Osteocyte (in vitro differentiated cells): ENCODE data around the gene SLC35G6. TPM values are rescaled to one million over a fixed set of nuclear protein-coding genes. Genes with fewer than 3 reads are reported as not detected.

Experiments used
- DNase-seq: peaks from one replicate; pipeline ENCODE4 v3.0.0; 2021; ENCODE audit warnings: mixed read lengths; ENCODE audit not compliant: unreplicated experiment; ENCODE audit errors: extremely low spot score
- H3K27ac Mint-ChIP-seq: one replicate; pipeline ENCODE4 v1.8.0; 2021; ENCODE audit warnings: mild to moderate bottlenecking, mixed read lengths; ENCODE audit not compliant: unreplicated experiment
- H3K27me3 Mint-ChIP-seq: one replicate; pipeline ENCODE4 v1.8.0; 2021; ENCODE audit warnings: mixed read lengths; ENCODE audit not compliant: unreplicated experiment
- H3K36me3 Mint-ChIP-seq: one replicate; pipeline ENCODE4 v1.8.0; 2021; ENCODE audit warnings: mixed read lengths; ENCODE audit not compliant: unreplicated experiment
- H3K4me1 Mint-ChIP-seq: one replicate; pipeline ENCODE4 v1.8.0; 2021; ENCODE audit warnings: mixed read lengths; ENCODE audit not compliant: unreplicated experiment
- H3K4me3 Mint-ChIP-seq: one replicate; pipeline ENCODE4 v1.8.0; 2021; ENCODE audit warnings: mild to moderate bottlenecking, moderate library complexity, mixed read lengths; ENCODE audit not compliant: unreplicated experiment
- H3K9me3 Mint-ChIP-seq: one replicate; pipeline ENCODE4 v1.8.0; 2021; ENCODE audit warnings: mixed read lengths; ENCODE audit not compliant: unreplicated experiment
- total RNA-seq: library from RNA; stranded (reverse); gene quantifications from 2 replicates; pipeline ENCODE4 v1.2.1, GENCODE V29; 2021
- TF ChIP-seq, protein P1 (sequence below): fragments of 200-600 bp; sonication (generic); IDR thresholded peaks from 2 replicates; pipeline ENCODE4 v1.5.0; 2021; ENCODE audit warnings: antibody characterized with exemption, mild to moderate bottlenecking, moderate library complexity

The SLC35G6 gene
- total RNA-seq, 1 donor from 2014 or later: not detected

DNA sequence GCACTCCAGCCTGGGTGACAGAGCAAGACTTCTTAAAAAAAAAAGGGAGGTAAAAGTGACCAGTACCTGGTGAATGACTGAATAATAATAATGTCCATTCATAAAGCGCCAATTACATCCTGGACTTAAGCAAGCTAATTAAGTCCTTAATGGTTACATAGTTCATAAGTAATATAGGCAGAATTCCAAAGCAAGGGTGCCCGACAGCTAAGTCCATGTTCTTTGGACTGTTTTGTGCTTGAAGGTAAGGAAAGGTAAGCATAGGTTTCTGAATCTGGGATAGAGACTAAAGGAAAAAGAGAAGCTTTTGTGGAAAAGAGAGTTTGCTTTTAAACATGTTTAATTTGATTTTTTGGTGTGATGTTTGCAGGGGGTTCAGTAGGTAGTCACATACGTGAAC is 12.7 kb downstream of the SLC35G6 start:
- Mint-ChIP-seq H3K4me1 (peaks cover 21% of the 10 kb centered on the region), H3K27ac (peak overlapping the region; percentile 9), H3K36me3 (peaks cover 36% of the 10 kb centered on the region), H3K4me3 (no peak overlapping the region), H3K9me3 (no peaks in the 10 kb centered on the region), H3K27me3 (no peaks in the 10 kb centered on the region)
- no peak for DNase-seq
- TF ChIP-seq, protein P1, sequence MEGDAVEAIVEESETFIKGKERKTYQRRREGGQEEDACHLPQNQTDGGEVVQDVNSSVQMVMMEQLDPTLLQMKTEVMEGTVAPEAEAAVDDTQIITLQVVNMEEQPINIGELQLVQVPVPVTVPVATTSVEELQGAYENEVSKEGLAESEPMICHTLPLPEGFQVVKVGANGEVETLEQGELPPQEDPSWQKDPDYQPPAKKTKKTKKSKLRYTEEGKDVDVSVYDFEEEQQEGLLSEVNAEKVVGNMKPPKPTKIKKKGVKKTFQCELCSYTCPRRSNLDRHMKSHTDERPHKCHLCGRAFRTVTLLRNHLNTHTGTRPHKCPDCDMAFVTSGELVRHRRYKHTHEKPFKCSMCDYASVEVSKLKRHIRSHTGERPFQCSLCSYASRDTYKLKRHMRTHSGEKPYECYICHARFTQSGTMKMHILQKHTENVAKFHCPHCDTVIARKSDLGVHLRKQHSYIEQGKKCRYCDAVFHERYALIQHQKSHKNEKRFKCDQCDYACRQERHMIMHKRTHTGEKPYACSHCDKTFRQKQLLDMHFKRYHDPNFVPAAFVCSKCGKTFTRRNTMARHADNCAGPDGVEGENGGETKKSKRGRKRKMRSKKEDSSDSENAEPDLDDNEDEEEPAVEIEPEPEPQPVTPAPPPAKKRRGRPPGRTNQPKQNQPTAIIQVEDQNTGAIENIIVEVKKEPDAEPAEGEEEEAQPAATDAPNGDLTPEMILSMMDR: no peak

DNA sequence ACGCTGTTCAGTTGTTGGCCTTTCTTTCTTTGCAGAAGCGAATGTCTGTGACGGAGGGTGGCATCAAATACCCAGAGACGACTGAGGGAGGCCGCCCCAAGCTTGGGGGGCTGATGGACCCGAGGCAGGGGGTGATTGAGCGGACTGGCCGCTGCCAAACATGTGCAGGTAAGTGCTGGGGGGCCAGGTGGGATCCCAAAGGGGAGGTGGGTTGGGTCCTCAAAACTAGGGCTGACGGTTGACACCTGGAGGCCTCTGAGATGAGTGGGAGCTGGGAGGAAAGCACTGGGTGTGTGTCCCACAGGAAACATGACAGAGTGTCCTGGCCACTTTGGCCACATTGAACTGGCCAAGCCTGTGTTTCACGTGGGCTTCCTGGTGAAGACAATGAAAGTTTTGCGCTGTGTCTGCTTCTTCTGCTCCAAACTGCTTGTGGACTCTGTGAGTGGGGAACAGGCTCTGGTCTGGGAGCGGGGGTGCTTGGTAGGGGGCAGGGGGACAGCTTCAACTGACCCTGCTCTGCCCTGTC is 14.7 kb downstream of the SLC35G6 start:
- no peak for DNase-seq
- Mint-ChIP-seq H3K27ac (no peak overlapping the region), H3K9me3 (no peaks in the 10 kb centered on the region), H3K27me3 (no peaks in the 10 kb centered on the region), H3K4me1 (peaks cover 6% of the 10 kb centered on the region), H3K36me3 (peaks cover 48% of the 10 kb centered on the region), H3K4me3 (no peak overlapping the region)
- TF ChIP-seq, protein P1: no peak

DNA sequence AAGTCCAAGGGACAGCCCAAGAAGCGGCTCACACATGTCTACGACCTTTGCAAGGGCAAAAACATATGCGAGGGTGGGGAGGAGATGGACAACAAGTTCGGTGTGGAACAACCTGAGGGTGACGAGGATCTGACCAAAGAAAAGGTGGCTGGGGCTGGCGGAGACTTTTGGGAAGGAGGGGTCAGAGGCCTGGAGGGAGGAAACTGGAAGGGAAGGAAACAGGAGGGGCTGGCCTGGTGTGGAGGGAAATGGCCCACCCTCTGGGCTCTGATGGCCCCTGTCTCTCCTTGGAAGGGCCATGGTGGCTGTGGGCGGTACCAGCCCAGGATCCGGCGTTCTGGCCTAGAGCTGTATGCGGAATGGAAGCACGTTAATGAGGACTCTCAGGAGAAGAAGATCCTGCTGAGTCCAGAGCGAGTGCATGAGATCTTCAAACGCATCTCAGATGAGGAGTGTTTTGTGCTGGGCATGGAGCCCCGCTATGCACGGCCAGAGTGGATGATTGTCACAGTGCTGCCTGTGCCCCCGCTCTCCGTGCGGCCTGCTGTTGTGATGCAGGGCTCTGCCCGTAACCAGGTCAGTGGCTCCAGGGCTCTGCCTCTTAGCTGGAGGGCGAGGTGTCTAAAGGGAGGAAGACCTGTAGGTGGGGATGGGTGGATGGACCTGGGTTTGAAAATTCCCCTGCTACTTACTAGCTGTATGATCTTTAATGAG is 15.4 kb downstream of the SLC35G6 start:
- Mint-ChIP-seq H3K27ac (no peak overlapping the region), H3K36me3 (peaks cover 52% of the 10 kb centered on the region), H3K27me3 (no peaks in the 10 kb centered on the region), H3K4me1 (peaks cover 4% of the 10 kb centered on the region), H3K9me3 (no peaks in the 10 kb centered on the region), H3K4me3 (no peak overlapping the region)
- TF ChIP-seq, protein P1: no peak
- DNase-seq: no peak

DNA sequence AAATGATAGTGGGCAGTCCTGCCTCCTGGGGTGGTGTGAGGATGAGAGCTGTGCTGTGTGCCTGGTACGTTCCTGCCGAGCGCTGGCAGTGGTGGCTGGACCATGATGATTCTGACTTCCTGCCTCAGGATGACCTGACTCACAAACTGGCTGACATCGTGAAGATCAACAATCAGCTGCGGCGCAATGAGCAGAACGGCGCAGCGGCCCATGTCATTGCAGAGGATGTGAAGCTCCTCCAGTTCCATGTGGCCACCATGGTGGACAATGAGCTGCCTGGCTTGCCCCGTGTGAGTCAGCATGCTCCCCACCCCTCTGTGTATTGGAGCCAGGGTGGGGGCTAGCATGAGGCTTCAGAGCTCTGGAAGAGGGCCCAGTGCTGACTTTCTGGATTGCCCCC is 16.0 kb downstream of the SLC35G6 start:
- TF ChIP-seq, protein P1: no peak
- no peak overlapping the region for H3K4me3 Mint-ChIP-seq
- H3K9me3 Mint-ChIP-seq: no peaks in the 10 kb centered on the region
- no peak for DNase-seq
- H3K4me1 Mint-ChIP-seq: no peaks in the 10 kb centered on the region
- H3K27ac Mint-ChIP-seq: no peak overlapping the region
- no peaks in the 10 kb centered on the region for H3K27me3 Mint-ChIP-seq
- peaks cover 52% of the 10 kb centered on the region for H3K36me3 Mint-ChIP-seq

DNA sequence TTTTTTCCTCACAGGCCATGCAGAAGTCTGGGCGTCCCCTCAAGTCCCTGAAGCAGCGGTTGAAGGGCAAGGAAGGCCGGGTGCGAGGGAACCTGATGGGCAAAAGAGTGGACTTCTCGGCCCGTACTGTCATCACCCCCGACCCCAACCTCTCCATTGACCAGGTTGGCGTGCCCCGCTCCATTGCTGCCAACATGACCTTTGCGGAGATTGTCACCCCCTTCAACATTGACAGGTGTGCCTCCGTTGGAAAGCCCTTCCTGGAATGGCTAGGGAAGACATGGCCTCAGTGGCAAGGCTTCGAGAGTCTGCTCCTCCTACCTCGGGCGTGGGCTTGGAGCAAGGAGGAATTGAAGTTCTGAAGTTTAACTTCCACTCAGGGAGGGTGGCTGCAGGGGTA is 16.4 kb downstream of the SLC35G6 start:
- H3K4me3 Mint-ChIP-seq: no peak overlapping the region
- TF ChIP-seq, protein P1: no peak
- peaks cover 54% of the 10 kb centered on the region for H3K36me3 Mint-ChIP-seq
- no peaks in the 10 kb centered on the region for H3K27me3 Mint-ChIP-seq
- no peak overlapping the region for H3K27ac Mint-ChIP-seq
- H3K9me3 Mint-ChIP-seq: no peaks in the 10 kb centered on the region
- no peak for DNase-seq
- no peaks in the 10 kb centered on the region for H3K4me1 Mint-ChIP-seq
